ENCODE data around the gene ATP6V0D1. TPM values are rescaled to one million over a fixed set of nuclear protein-coding genes. Genes with fewer than 3 reads are reported as not detected.

The ATP6V0D1 gene
- total RNA-seq, 3 donors from 2014 or later, result 152 to 253 (median 228) TPM

- H3K36me3 ChIP-seq (ENCODE audit: low read depth), result peaks cover 4% of the 10 kb centered on the region
- TF ChIP-seq, protein P1, sequence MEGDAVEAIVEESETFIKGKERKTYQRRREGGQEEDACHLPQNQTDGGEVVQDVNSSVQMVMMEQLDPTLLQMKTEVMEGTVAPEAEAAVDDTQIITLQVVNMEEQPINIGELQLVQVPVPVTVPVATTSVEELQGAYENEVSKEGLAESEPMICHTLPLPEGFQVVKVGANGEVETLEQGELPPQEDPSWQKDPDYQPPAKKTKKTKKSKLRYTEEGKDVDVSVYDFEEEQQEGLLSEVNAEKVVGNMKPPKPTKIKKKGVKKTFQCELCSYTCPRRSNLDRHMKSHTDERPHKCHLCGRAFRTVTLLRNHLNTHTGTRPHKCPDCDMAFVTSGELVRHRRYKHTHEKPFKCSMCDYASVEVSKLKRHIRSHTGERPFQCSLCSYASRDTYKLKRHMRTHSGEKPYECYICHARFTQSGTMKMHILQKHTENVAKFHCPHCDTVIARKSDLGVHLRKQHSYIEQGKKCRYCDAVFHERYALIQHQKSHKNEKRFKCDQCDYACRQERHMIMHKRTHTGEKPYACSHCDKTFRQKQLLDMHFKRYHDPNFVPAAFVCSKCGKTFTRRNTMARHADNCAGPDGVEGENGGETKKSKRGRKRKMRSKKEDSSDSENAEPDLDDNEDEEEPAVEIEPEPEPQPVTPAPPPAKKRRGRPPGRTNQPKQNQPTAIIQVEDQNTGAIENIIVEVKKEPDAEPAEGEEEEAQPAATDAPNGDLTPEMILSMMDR (IDR thresholded peaks at IDR 0.05), result no peak
- DNase-seq, result peak; percentile 17 to 61 (median 39)
- no peaks in the 10 kb centered on the region for H3K9me3 ChIP-seq
- peaks cover 33% of the 10 kb centered on the region for H3K4me1 ChIP-seq (ENCODE audit: low read depth)
- no peak overlapping the region for H3K4me3 ChIP-seq
- no peak for ATAC-seq
- intact Hi-C loops (cut with DNase I, micrococcal nuclease), result no loop called here
Observed at GRCh38 chr16:67482233-67482924, 1.4 kb upstream of the ATP6V0D1 start.

GRCh38 chr16:67481561-67482232 lies 740 bp upstream of the ATP6V0D1 start:
- DNase-seq, result peak; percentile 77 to 83 (median 80)
- H3K4me1 ChIP-seq (ENCODE audit: low read depth), result peaks cover 33% of the 10 kb centered on the region
- H3K36me3 ChIP-seq (ENCODE audit: low read depth), result peaks cover 4% of the 10 kb centered on the region
- no peaks in the 10 kb centered on the region for H3K9me3 ChIP-seq
- intact Hi-C loops (cut with DNase I, micrococcal nuclease), result no loop called here
- no peak overlapping the region for H3K4me3 ChIP-seq
- peak; percentile 44 for ATAC-seq
- TF ChIP-seq, protein P1 (IDR thresholded peaks at IDR 0.05), result no peak

GRCh38 chr16:67477960-67478554 lies 2.9 kb downstream of the ATP6V0D1 start:
- DNase-seq (no peak), ATAC-seq (no peak)
- intact Hi-C loops (cut with DNase I, micrococcal nuclease), result loop anchor here in 1 of 2 donors (5.0 kb wide), 1 partner anchor 231 kb away; the partner anchor contains the start of genes FHOD1 and SLC9A5
- Histone ChIP-seq H3K4me3 (no peak overlapping the region), H3K4me1 (ENCODE audit: low read depth) (peaks cover 37% of the 10 kb centered on the region), H3K9me3 (no peaks in the 10 kb centered on the region), H3K36me3 (ENCODE audit: low read depth) (peaks cover 4% of the 10 kb centered on the region)
- TF ChIP-seq, protein P1 (IDR thresholded peaks at IDR 0.05), result no peak

DNA sequence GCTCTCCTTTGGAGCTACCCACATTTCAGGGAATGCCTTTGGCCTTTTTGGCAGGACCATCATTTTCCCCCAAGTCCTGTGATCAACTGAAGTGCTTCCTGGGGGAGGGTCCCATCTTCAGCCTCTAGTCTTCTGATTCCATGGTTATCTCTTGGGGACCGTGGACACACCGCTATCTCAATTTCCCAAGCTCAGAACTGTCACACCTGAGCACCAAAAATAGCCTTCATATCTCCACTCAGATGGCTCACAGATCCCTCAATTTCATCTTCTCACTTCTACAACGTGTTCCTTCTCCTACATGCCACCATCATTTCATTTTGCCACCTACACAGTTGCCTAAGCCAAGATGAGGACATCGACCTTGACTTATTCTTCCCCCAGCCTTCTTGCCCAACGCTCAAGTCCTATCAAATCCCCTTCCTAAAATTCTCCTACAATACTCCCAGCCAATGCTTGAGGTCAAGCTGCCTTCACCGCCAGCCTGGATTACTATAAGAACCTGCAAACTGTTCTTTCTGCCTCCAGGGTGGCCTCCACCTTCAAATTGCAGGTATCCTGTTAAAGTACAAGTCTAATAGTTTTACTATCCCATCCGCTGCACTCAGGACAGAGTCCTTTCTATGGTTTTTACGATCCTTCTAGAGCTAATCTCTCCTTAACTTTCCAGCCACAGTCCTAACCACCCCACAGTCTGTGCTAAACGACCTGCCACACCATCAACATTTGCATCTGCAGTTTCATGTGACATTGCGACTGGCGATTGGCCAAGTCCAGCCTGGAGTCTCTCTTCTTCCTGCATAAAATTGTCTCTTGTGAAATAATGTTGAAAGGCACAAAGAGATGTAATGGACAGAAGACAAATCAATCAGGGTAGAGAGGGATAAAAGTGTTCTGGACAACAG lies 6.2 kb downstream of the ATP6V0D1 start:
- H3K4me3 ChIP-seq, result no peak overlapping the region
- no peaks in the 10 kb centered on the region for H3K36me3 ChIP-seq (ENCODE audit: low read depth)
- H3K4me1 ChIP-seq (ENCODE audit: low read depth), result peaks cover 22% of the 10 kb centered on the region
- intact Hi-C loops (cut with DNase I, micrococcal nuclease), result loop anchor here in 1 of 2 donors (5.0 kb wide), 1 partner anchor 228 kb away; the partner anchor contains the start of genes FHOD1 and SLC9A5
- DNase-seq, result peak in 2 of 3 donors; percentile 51
- peak; percentile 60 for ATAC-seq
- no peaks in the 10 kb centered on the region for H3K9me3 ChIP-seq
- TF ChIP-seq, protein P1 (IDR thresholded peaks at IDR 0.05), result no peak

GRCh38 chr16:67471758-67472384 lies 9.1 kb downstream of the ATP6V0D1 start:
- TF ChIP-seq, protein P1 (IDR thresholded peaks at IDR 0.05), result no peak
- Histone ChIP-seq H3K4me3 (no peak overlapping the region), H3K4me1 (ENCODE audit: low read depth) (peaks cover 6% of the 10 kb centered on the region), H3K36me3 (ENCODE audit: low read depth) (no peaks in the 10 kb centered on the region), H3K9me3 (no peaks in the 10 kb centered on the region)
- intact Hi-C loops (cut with DNase I, micrococcal nuclease), result no loop called here
- ATAC-seq (no peak), DNase-seq (no peak)

Measured in mucosa of descending colon (tissue), 3 donors.